HG03097 (cell line): ENCODE results near the gene ZSCAN16.
"Not testable (repeated sequence)": the region's sequence is repeated elsewhere in the genome, so short reads cannot be mapped to it uniquely, and the experiment has no call there.

Experiments
- ATAC-seq: cut with Tn5 transposase; IDR thresholded peaks from one replicate; pipeline ENCODE4 v1.9.1; 2021; ENCODE audit not compliant: unreplicated experiment, low FRiP score

ZSCAN16 gene

DNA sequence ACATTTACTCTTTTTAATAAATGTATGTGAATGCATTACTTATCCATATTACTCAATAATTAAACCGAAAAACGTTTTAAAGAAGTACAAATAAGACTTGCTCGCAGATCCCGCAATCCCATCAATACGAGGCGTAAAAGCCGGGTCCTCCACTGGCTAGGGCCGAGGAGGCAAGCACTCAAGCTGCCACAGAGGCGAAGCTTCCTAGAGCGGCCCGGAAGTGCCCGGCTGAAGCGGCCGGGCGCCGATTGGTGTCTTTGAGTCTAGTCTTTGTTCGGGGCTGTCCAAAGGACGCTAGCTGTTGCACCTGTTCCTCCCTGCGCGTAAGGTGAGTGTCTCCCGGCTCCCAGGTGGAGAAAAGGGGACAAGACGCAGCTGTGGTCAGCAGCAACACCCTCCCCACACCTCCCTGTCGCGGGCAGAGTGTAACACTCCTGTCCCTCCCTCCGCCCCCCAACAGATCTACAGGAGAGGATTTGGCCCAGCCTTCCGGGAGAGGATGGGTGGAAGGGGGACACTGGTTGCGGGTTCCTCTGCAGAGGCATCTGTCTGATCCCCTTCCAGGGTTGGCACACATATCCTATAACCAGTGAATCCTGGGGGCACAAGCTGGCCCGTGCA, at the start of gene ZSCAN16:
Gene ZSCAN16, plus strand, starts transcription at position 260 of the 621 bp plus-strand sequence. CDS start 835 bp downstream, outside the sequence.
- ATAC-seq: peak; percentile 79

DNA sequence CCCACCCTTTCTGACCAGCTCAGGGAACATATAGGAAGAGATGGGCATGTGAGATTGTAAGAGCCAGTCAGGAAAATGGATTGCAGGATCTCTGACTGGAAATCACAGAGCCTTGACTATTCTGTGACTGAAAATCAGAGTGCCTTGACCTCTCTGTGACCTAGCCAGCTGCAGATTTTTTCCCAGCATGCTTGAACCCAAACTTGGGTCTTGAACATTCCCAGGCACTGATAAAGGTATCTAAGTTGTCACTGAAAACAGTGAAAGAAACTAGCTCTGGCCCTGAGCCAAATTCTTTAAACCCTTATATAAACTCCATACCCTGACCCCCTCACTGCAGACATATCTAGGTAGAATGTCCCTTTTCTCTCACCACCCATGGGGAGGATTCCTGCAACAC, 46.4 kb upstream of the ZSCAN16 start:
- no peak for ATAC-seq

GRCh38 chr6:28078836-28079235, 45.6 kb upstream of the ZSCAN16 start:
- no peak for ATAC-seq

DNA sequence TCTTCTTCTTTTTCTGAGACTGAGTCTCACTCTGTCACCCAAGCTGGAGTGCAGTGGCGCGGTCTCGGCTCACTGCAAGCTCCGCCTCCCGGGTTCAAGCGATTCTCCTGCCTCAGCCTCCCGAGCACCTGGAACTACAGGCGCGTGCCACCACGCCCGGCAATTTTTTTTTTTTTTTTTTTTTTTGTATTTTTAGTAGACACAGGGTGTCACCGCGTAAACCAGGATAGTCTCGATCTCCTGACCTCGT, 44.1 kb upstream of the ZSCAN16 start, which contains the start of gene ZNF165:
Gene ZNF165, plus strand, starts transcription at position 188 of the 250 bp plus-strand sequence. CDS start 4,913 bp downstream, outside the sequence.
- ATAC-seq: not testable (repeated sequence)

GRCh38 chr6:28080631-28081485, 43.6 kb upstream of the ZSCAN16 start:
- ATAC-seq: peak; percentile 69

DNA sequence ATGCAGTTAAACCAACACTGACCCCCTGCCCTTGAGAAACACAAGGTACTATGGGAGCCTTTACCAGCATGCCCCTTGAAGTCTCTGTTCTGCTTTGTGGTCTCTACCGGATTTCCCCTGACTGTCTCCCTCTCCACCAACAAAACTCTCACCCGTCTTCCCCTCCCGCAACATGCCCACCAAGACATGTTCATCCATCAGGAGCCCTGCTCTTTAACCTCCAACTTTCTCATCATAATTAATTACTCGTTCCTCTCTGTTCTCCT, 43.0 kb upstream of the ZSCAN16 start:
- peak; percentile 47 for ATAC-seq

DNA sequence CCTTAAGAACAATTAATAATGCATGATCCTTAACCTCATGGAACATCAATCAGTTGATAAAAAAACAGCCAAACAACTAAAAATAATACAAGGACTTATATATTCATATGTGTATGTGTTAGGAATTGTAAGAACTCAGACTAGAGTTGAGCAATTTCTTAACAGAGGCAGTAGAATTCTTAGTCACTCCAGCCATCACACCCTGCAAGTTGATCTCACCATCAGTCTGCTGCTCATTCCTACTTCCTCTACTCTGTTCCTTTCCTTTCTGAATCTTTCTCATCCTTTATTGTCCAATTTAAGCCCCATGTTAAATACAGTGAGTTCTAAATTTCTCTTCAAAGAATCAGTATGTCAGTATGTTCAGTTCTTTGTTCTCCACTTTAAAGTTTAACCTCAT, 41.5 kb upstream of the ZSCAN16 start:
- no peak for ATAC-seq

- ATAC-seq: no peak
Measured at GRCh38 chr6:28089054-28089453, 35.4 kb upstream of the ZSCAN16 start.

GRCh38 chr6:28090917-28091586, 33.4 kb upstream of the ZSCAN16 start:
- ATAC-seq: no peak

DNA sequence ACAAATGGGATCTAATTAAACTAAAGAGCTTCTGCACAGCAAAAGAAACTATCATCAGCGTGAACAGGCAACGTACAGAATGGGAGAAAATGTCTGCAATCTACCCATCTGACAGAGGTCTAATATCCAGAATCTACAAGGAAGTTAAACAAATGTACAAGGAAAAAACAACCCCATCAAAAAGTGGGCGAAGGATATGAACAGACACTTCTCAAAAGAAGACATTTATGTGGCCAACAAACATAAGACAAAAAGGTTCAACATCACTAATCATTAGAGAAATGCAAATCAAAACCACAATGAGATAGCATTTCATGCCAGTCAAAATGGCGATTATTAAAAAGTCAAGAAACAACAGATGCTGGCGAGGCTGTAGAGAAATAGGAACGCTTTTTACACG, 22.2 kb upstream of the ZSCAN16 start:
- ATAC-seq: not testable (repeated sequence)

DNA sequence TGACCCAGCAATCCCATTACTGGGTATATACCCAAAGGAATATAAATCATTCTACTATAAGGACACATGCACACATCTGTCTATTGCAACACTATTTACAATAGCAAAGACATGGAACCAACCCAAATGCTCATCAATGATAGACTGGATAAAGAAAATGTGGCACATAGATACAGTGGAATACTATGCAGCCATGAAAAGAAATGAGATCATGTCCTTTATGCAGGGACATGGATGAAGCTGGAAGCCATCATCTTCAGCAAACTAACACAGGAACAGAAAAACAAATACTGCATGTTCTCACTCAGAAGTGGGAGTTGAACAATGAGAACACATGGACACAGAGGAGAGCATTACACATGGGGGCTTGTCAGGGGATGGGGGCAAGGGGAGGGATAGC, 21.7 kb upstream of the ZSCAN16 start:
- ATAC-seq: not testable (repeated sequence)

GRCh38 chr6:28104392-28105244, 19.8 kb upstream of the ZSCAN16 start:
- ATAC-seq: peak; percentile 91

GRCh38 chr6:28105245-28105639, 19.2 kb upstream of the ZSCAN16 start:
- ATAC-seq: peak; percentile 24

DNA sequence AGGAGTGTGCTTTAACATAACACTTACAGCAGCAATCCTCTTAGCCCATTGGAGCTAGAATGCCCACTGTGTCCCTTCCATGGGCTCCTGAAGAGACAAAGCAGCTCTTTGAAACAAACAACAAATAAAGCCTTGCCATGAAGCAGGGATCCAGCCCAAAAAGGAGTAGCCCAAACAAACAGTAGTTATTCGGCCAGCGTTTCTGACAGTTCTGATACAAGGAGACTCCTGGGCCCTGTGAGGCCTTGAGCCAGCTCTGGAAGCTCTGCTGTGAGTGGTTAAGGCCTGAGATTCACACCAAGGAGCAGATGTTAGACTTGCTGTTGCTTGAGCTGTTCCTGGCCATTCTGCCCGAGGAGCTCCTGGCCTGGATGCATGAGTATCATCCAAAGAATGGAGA, 16.9 kb upstream of the ZSCAN16 start:
- ATAC-seq: no peak

DNA sequence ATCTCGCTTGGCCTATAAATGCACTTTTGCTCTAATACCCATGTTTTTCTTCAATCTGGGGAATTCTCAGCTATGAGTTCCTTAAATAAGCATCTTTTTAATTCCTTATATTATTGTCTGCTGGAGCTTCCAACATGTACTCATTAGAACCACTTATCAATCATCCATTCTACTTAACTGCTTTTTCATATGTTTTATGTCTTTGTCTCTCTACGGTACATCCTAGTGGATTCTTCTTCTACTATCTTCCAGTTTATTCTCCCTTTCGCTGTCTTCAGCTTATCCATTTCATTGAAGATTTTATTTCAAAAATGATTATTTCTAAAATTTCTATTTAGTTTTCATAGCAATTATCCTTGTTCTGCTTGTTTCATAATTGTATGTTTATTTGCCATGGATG, 12.4 kb upstream of the ZSCAN16 start:
- ATAC-seq: no peak

DNA sequence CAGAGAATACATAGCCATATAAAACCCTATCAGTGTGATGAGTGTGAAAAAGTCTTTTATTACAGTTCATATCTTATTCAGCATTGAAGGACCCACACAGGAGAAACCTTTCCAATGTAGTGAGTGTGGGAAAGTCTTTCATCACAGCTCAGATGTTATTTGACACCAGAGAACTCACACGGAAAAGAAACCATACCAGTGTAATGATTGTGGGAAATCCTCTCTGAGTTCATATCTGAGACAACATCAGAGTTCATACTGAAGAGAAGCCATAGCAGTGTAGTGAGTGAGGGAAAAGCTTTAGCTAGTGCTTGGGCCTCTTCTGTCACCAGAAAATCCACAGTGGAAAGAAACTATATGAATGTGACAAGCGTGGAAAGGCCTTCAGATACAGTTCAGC, 8.6 kb upstream of the ZSCAN16 start:
- ATAC-seq: no peak

- ATAC-seq: no peak
Measured at GRCh38 chr6:28117386-28118050, 6.9 kb upstream of the ZSCAN16 start.

- ATAC-seq: no peak
Measured at GRCh38 chr6:28118217-28118616, 6.2 kb upstream of the ZSCAN16 start.

GRCh38 chr6:28121876-28122275, 2.5 kb upstream of the ZSCAN16 start:
- no peak for ATAC-seq

GRCh38 chr6:28122283-28122682, 2.1 kb upstream of the ZSCAN16 start:
- not testable (repeated sequence) for ATAC-seq
